ENCODE results near the gene INTS14.

- no peak for TF ChIP-seq CTCF (IDR thresholded peaks at IDR 0.05)
- TF ChIP-seq EZH2 (IDR thresholded peaks at IDR 0.05): no peak
These were observed 18.6 kb upstream of the INTS14 start for GRCh38 chr15:65629548-65629947.
